Measurements from ENCODE around the gene ZBTB20.
A peak's percentile ranks its signal among the peaks of the same experiment; 100 is the strongest.
"Not testable (repeated sequence)": the region's sequence is repeated elsewhere in the genome, so short reads cannot be mapped to it uniquely, and the experiment has no call there.

ZBTB20 gene

GRCh38 chr3:115178930-115179329 is 31.8 kb upstream of the ZBTB20 start:
- H3K4me1 ChIP-seq (ENCODE audit: control extremely low read depth in 1 of 4, control insufficient read depth in 4 of 4, insufficient read depth in 4 of 4, low read length in 3 of 4); DNase-seq; H3K4me3 ChIP-seq (ENCODE audit: control insufficient read depth in 1 of 7, extremely low read depth in 1 of 7, insufficient read depth in 4 of 7, low read depth in 2 of 7, low read length in 6 of 7); POLR2A ChIA-PET; H3K27me3 ChIP-seq (replicated peaks in 2 of 5; ENCODE audit: control insufficient read depth in 4 of 5, insufficient read depth in 5 of 5, low read length in 4 of 5); H3K27ac ChIP-seq (ENCODE audit: insufficient read depth in 1 of 2, low read depth in 1 of 2, low read length in 2 of 2, poor library complexity in 1 of 2, severe bottlenecking in 2 of 2); H3K36me3 ChIP-seq (ENCODE audit: control insufficient read depth in 4 of 4, insufficient read depth in 4 of 4, low read length in 3 of 4); H3K9me3 ChIP-seq (ENCODE audit: control extremely low read depth in 1 of 5, control insufficient read depth in 4 of 5, insufficient read depth in 2 of 5, low read depth in 1 of 5, low read length in 4 of 5): not testable (repeated sequence)
- WGBS (ENCODE audit: insufficient coverage) = 94% methylated on average over 10 of the region's 10 CpGs
- CTCF ChIA-PET = interaction anchor here (1.2 kb wide), 1 partner anchor 9 kb away, joined by 3 read pairs; no protein-coding TSS in a partner anchor

- no peak overlapping the region for H3K4me3 ChIP-seq (ENCODE audit: control insufficient read depth in 1 of 7, extremely low read depth in 1 of 7, insufficient read depth in 4 of 7, low read depth in 2 of 7, low read length in 6 of 7)
- H3K36me3 ChIP-seq (ENCODE audit: control insufficient read depth in 4 of 4, insufficient read depth in 4 of 4, low read length in 3 of 4) = no peaks in the 10 kb centered on the region
- peak in 2 of 3 donors; percentile 37 to 40 for DNase-seq
- no peak overlapping the region for H3K27ac ChIP-seq (ENCODE audit: insufficient read depth in 1 of 2, low read depth in 1 of 2, low read length in 2 of 2, poor library complexity in 1 of 2, severe bottlenecking in 2 of 2)
- POLR2A ChIA-PET = no interaction called here
- CTCF ChIA-PET = interaction anchor here (0.6 to 7.9 kb wide), 8 partner anchors 9 to 345 kb away, joined by 3 to 121 read pairs (median 10); no protein-coding TSS in a partner anchor
- WGBS (ENCODE audit: insufficient coverage) = no CpG with 5 or more reads among the region's 2 CpGs
- H3K27me3 ChIP-seq (replicated peaks in 2 of 5; ENCODE audit: control insufficient read depth in 4 of 5, insufficient read depth in 5 of 5, low read length in 4 of 5) = no peaks in the 10 kb centered on the region
- no peaks in the 10 kb centered on the region for H3K9me3 ChIP-seq (ENCODE audit: control extremely low read depth in 1 of 5, control insufficient read depth in 4 of 5, insufficient read depth in 2 of 5, low read depth in 1 of 5, low read length in 4 of 5)
- peaks cover 0 to 11% (median 3%) of the 10 kb centered on the region in 4 experiments for H3K4me1 ChIP-seq (ENCODE audit: control extremely low read depth in 1 of 4, control insufficient read depth in 4 of 4, insufficient read depth in 4 of 4, low read length in 3 of 4)
Measured at GRCh38 chr3:115169808-115170207, 22.7 kb upstream of the ZBTB20 start.

GRCh38 chr3:115165701-115166100 is 18.6 kb upstream of the ZBTB20 start:
- Histone ChIP-seq H3K4me3 (ENCODE audit: control insufficient read depth in 1 of 7, extremely low read depth in 1 of 7, insufficient read depth in 4 of 7, low read depth in 2 of 7, low read length in 6 of 7) (no peak overlapping the region), H3K9me3 (ENCODE audit: control extremely low read depth in 1 of 5, control insufficient read depth in 4 of 5, insufficient read depth in 2 of 5, low read depth in 1 of 5, low read length in 4 of 5) (no peaks in the 10 kb centered on the region), H3K4me1 (ENCODE audit: control extremely low read depth in 1 of 4, control insufficient read depth in 4 of 4, insufficient read depth in 4 of 4, low read length in 3 of 4) (peaks cover 0 to 20% (median 6%) of the 10 kb centered on the region in 4 experiments), H3K27me3 (replicated peaks in 2 of 5; ENCODE audit: control insufficient read depth in 4 of 5, insufficient read depth in 5 of 5, low read length in 4 of 5) (no peaks in the 10 kb centered on the region), H3K36me3 (ENCODE audit: control insufficient read depth in 4 of 4, insufficient read depth in 4 of 4, low read length in 3 of 4) (no peaks in the 10 kb centered on the region), H3K27ac (ENCODE audit: insufficient read depth in 1 of 2, low read depth in 1 of 2, low read length in 2 of 2, poor library complexity in 1 of 2, severe bottlenecking in 2 of 2) (no peak overlapping the region)
- ChIA-PET POLR2A (interaction anchor here (1.0 kb wide), 1 partner anchor 18 kb away, joined by 3 read pairs; the partner anchor contains the start of gene ZBTB20), CTCF (interaction anchor here (1.0 to 7.9 kb wide), 6 partner anchors 12 to 781 kb away, joined by 3 to 121 read pairs (median 5); no protein-coding TSS in a partner anchor)
- peak in 1 of 3 donors; percentile 27 for DNase-seq
- 62% methylated on average over 2 of the region's 3 CpGs for WGBS (ENCODE audit: insufficient coverage)

GRCh38 chr3:115165266-115165665 is 18.2 kb upstream of the ZBTB20 start:
- peak in 2 of 3 donors; percentile 50 to 70 for DNase-seq
- H3K27me3 ChIP-seq (replicated peaks in 2 of 5; ENCODE audit: control insufficient read depth in 4 of 5, insufficient read depth in 5 of 5, low read length in 4 of 5) = no peaks in the 10 kb centered on the region
- H3K27ac ChIP-seq (ENCODE audit: insufficient read depth in 1 of 2, low read depth in 1 of 2, low read length in 2 of 2, poor library complexity in 1 of 2, severe bottlenecking in 2 of 2) = no peak overlapping the region
- no CpG with 5 or more reads among the region's 2 CpGs for WGBS (ENCODE audit: insufficient coverage)
- H3K36me3 ChIP-seq (ENCODE audit: control insufficient read depth in 4 of 4, insufficient read depth in 4 of 4, low read length in 3 of 4) = no peaks in the 10 kb centered on the region
- ChIA-PET CTCF (interaction anchor here (1.0 to 7.9 kb wide), 7 partner anchors 11 to 781 kb away, joined by 3 to 121 read pairs (median 5); no protein-coding TSS in a partner anchor), POLR2A (interaction anchor here (1.0 kb wide), 1 partner anchor 18 kb away, joined by 3 read pairs; the partner anchor contains the start of gene ZBTB20)
- peaks cover 0 to 20% (median 6%) of the 10 kb centered on the region in 4 experiments for H3K4me1 ChIP-seq (ENCODE audit: control extremely low read depth in 1 of 4, control insufficient read depth in 4 of 4, insufficient read depth in 4 of 4, low read length in 3 of 4)
- H3K4me3 ChIP-seq (ENCODE audit: control insufficient read depth in 1 of 7, extremely low read depth in 1 of 7, insufficient read depth in 4 of 7, low read depth in 2 of 7, low read length in 6 of 7) = no peak overlapping the region
- no peaks in the 10 kb centered on the region for H3K9me3 ChIP-seq (ENCODE audit: control extremely low read depth in 1 of 5, control insufficient read depth in 4 of 5, insufficient read depth in 2 of 5, low read depth in 1 of 5, low read length in 4 of 5)

- H3K36me3 ChIP-seq (ENCODE audit: control insufficient read depth in 4 of 4, insufficient read depth in 4 of 4, low read length in 3 of 4) = no peaks in the 10 kb centered on the region
- no peaks in the 10 kb centered on the region for H3K27me3 ChIP-seq (replicated peaks in 2 of 5; ENCODE audit: control insufficient read depth in 4 of 5, insufficient read depth in 5 of 5, low read length in 4 of 5)
- H3K4me1 ChIP-seq (ENCODE audit: control extremely low read depth in 1 of 4, control insufficient read depth in 4 of 4, insufficient read depth in 4 of 4, low read length in 3 of 4) = peaks cover 0 to 20% (median 6%) of the 10 kb centered on the region in 4 experiments
- 83% methylated on average over 2 of the region's 3 CpGs for WGBS (ENCODE audit: insufficient coverage)
- DNase-seq = no peak
- H3K4me3 ChIP-seq (ENCODE audit: control insufficient read depth in 1 of 7, extremely low read depth in 1 of 7, insufficient read depth in 4 of 7, low read depth in 2 of 7, low read length in 6 of 7) = no peak overlapping the region
- POLR2A ChIA-PET = interaction anchor here (1.8 kb wide), 1 partner anchor 17 kb away, joined by 5 read pairs; the partner anchor contains the start of gene ZBTB20
- CTCF ChIA-PET = interaction anchor here (1.0 to 7.9 kb wide), 8 partner anchors 11 to 780 kb away, joined by 3 to 121 read pairs (median 5); no protein-coding TSS in a partner anchor
- no peaks in the 10 kb centered on the region for H3K9me3 ChIP-seq (ENCODE audit: control extremely low read depth in 1 of 5, control insufficient read depth in 4 of 5, insufficient read depth in 2 of 5, low read depth in 1 of 5, low read length in 4 of 5)
- H3K27ac ChIP-seq (ENCODE audit: insufficient read depth in 1 of 2, low read depth in 1 of 2, low read length in 2 of 2, poor library complexity in 1 of 2, severe bottlenecking in 2 of 2) = no peak overlapping the region
Measured at GRCh38 chr3:115164374-115165221, 17.5 kb upstream of the ZBTB20 start.

GRCh38 chr3:115162759-115163158 is 15.7 kb upstream of the ZBTB20 start:
- peaks cover 0 to 18% (median 4%) of the 10 kb centered on the region in 4 experiments for H3K4me1 ChIP-seq (ENCODE audit: control extremely low read depth in 1 of 4, control insufficient read depth in 4 of 4, insufficient read depth in 4 of 4, low read length in 3 of 4)
- H3K27ac ChIP-seq (ENCODE audit: insufficient read depth in 1 of 2, low read depth in 1 of 2, low read length in 2 of 2, poor library complexity in 1 of 2, severe bottlenecking in 2 of 2) = no peak overlapping the region
- CTCF ChIA-PET = interaction anchor here (1.3 to 1.5 kb wide), 3 partner anchors 10 to 17 kb away, joined by 3 to 4 read pairs (median 4); no protein-coding TSS in a partner anchor
- H3K27me3 ChIP-seq (replicated peaks in 2 of 5; ENCODE audit: control insufficient read depth in 4 of 5, insufficient read depth in 5 of 5, low read length in 4 of 5) = no peaks in the 10 kb centered on the region
- no peak for DNase-seq
- peaks cover 0 to 2% (median 0%) of the 10 kb centered on the region in 5 experiments for H3K9me3 ChIP-seq (ENCODE audit: control extremely low read depth in 1 of 5, control insufficient read depth in 4 of 5, insufficient read depth in 2 of 5, low read depth in 1 of 5, low read length in 4 of 5)
- H3K4me3 ChIP-seq (ENCODE audit: control insufficient read depth in 1 of 7, extremely low read depth in 1 of 7, insufficient read depth in 4 of 7, low read depth in 2 of 7, low read length in 6 of 7) = no peak overlapping the region
- POLR2A ChIA-PET = no interaction called here
- no CpG with 5 or more reads among the region's 1 CpG for WGBS (ENCODE audit: insufficient coverage)
- H3K36me3 ChIP-seq (ENCODE audit: control insufficient read depth in 4 of 4, insufficient read depth in 4 of 4, low read length in 3 of 4) = no peaks in the 10 kb centered on the region

All from common myeloid progenitor, CD34-positive (primary cell).